Activated T-helper 9 cell treated with anti-CD3 and anti-CD28 coated beads, Interleukin-2, amount 50 U/mL, for 16 hours (primary cell): Measurements from ENCODE around the gene IGFLR1.
A peak's percentile ranks its signal among the peaks of the same experiment; 100 is the strongest.

Source experiments
- DNase-seq: peaks from one replicate; pipeline ENCODE4 v3.0.0-alpha.2; 2020; ENCODE audit warnings: low read depth

Gene IGFLR1, protein sequence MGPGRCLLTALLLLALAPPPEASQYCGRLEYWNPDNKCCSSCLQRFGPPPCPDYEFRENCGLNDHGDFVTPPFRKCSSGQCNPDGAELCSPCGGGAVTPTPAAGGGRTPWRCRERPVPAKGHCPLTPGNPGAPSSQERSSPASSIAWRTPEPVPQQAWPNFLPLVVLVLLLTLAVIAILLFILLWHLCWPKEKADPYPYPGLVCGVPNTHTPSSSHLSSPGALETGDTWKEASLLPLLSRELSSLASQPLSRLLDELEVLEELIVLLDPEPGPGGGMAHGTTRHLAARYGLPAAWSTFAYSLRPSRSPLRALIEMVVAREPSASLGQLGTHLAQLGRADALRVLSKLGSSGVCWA

DNA sequence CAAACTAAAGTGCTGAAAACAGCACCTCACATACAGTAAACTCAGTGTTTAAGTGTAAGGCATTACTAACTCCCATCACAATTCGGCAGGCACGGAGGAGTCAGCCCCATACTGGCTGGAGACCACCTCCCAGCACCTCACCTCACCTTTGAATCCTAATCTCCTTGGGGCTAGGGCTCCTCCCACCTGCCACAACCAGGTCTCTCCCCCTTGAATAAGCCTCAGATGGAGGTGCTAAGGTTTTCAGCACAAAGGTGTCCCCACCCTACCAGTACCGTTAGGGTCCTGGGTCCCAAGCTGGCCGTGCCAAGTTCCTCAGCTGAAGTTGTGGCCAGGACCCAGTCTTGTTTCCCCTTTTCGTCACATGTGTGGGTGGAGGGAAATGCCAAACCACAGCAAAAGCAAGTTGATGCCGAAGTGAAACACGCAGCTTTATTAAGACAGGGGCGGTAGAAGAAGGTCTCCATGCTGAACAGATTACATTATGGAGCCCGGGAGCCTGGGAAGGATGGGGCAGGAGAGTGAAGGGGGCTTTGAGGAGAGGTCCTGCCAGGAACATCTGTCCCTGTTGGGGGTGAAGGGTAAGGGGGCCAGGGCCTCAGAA is at the start of gene IGFLR1:
Gene IGFLR1 (minus strand): TSS at position 332 of the 604 bp plus-strand sequence. CDS start 1,272 bp downstream, outside the sequence.
- peak; percentile 59 for DNase-seq

DNA sequence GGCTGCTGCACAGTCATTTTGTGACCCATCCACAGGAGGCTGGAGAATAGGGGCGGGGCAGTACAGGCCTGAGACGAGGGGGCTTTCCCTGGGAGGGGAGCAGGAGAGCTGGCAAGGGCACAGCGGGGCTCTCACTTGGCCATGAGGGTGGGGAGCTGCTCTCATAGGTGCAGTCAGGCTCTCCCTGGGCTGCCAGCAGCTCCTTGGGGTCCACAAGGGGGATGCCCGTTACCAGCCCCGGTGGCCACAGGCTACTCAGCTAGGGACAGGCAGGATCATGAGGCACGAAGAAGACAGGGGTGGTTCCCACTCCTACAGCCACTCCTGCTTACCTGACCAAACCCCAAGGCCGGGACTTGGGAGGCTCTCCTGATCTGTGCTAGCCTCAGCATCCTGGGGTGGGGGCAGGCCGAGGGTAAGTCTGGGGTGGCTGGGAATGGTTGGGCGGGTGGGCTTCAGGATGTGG is 49.6 kb upstream of the IGFLR1 start:
- DNase-seq, result no peak

DNA sequence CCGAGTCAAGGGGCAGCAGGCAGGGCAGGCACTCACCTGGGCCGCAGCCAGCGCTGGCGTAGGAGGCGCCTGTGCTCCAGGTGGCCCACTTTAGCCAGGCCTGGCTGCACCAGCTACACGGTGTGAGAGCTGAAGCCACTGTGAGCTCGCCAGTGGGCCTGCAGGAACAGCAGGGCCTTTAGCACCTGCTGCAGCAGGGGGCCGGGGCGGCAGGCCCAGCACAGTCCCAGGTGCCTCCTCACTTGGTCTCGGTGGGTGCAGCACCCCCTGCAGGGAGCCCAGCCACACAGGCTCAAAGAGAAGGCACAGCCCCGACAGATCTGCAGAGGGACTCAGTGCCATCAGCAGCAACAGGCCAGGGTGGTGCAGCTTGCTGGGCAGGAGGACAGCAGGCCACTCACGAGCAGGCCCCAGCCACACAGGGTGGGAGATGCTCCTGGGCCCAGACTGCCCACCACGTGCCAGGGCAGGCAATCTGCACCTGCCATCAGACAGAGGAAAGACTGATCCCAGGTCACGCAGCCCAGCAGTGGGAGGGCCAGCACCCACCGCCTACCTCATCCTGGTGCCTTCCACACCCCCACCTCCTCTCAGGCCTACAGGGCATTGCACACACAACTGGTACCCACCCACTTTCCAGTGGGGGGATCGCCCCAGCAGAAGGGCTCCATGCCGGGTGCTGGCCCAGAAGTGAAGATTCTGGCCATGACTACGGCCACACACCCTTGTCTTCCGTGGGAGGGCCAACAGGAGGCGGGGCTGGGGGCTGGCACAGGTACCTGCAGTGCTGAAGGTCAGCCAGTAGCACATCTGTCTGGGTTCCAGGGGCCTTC is 48.9 kb upstream of the IGFLR1 start:
- DNase-seq, result no peak

DNA sequence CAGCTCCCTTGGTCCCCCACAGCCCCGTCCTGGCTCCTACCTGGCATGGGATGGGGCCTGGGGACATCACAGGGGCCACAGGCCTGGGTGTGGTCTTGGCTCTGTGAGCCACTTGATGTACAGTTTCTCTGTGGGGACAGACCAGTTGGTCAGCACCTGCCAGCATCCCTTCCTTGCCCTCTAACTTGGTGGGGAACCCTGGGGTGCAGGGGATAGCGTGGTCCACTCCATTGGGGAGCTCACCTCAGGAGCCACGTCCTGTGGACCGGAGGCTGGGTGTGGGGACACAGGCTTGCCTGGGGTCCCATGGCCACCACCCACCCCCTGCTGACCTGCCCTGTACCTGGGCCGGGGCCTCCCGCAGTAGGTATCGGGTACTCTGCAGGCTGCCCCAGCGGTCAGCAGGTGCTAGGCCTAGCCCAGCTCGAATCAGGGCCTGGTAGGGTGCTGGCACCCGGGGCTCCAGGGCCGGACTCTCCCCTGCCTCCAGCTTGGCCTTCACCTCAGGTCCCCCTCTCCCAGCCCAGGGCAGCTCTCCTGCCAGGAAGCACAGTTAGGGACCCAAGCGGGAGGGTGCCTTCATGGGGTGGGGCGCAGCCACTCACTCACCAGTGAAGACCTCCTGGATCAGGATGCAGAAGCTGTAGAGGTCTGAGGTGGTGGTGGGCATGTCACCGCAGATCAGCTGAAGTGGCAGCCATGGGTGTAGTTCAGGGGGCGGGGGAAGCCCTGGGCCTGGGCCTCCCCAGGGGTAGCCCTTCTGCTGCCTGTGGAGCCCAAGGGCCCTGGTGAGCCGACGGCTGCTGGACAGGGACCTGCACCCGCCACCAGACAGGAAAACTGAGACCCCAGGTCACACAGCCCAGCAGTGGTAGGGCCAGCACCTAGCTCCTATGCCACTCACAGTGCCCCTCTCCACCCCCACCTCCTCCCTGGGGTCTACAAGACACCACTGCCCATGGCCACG is 48.0 kb upstream of the IGFLR1 start:
- no peak for DNase-seq

DNA sequence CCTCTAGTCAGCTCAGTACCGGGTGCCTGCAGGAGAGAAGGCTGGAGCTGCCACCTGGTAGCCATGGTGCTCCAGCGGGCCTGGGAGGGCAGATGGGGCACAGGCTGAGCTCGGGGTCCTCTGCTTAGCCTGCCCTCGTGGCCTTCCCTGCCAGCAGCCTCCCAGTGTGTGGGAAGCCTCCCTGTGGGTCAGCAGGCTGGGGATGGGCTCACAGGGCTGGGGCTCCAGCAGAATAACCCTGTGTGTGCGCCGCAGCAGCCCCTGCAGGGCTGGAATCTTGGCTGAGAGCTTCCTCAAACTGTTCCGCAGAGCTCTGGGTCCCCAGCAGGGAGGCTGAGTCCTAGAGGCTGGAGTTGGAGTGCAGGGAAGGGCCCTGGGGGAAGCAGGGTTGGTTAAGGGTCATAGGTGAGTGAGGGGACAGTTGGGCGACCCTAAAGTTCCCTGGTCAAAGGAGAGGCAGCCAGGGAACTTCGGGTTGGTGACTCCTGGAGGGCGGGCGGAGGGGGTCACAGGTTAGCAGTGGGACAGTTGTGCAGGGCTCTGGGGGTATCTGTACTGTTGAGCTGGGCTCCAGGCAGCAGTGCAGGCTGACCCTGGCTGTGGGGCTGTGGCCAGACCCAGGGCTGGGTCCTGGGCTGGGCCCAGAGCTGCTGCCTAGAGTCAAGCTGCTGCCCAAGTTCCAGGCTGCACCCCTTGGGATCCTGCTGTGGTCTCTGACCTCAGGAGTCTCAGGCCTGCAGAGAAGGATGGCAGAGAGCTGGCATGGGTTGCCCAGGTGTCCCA is 47.1 kb upstream of the IGFLR1 start:
- no peak for DNase-seq

DNA sequence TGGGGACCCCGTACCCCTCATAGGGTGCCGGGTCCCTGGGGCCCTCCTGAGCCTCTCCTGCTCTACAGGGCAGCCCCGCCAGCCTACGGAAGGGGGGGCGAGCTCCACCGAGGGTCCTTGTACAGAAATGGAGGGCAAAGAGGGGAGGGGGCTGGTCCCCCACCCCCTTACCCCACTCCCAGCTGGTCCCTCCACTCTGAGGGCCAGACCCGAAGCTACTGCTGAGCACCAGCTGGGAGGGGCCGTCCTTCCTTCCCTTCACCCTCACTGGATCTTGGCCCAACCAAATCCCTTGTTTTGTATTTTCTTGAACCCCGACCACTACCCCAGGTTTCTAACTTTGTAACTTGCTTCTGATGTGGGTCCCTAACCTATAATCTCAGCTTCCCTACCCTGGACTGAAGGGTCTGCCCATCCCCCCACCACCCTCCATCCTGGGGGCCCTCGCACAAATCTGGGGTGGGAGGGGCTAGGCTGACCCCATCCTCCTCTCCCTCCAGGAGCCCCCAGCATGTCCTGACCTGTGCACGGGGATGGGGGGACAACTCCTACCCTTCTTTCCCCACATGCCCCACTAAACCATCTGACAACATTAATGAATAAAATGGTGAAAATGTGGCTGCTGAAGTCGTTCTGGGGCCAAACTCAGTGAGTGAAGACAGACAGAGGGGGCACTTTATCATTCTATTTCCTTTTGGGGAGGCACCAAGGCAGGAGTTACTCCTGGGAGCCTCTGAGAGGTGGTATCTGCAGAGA is 46.1 kb upstream of the IGFLR1 start:
- no peak for DNase-seq

DNA sequence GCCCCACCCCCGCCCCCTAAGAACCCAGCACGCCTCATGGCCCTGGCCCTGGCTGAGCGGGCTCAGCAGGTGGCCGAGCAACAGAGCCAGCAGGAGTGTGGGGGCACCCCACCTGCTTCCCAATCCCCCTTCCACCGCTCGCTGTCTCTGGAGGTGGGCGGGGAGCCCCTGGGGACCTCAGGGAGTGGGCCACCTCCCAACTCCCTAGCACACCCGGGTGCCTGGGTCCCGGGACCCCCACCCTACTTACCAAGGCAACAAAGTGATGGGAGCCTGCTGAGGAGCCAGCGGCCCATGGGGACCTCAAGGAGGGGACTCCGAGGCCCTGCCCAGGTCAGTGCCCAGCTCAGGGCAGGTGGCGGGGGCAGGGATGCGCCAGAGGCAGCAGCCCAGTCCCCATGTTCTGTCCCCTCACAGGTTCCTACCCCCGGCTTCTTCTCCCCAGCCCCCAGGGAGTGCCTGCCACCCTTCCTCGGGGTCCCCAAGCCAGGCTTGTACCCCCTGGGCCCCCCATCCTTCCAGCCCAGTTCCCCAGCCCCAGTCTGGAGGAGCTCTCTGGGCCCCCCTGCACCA is 45.1 kb upstream of the IGFLR1 start:
- no peak for DNase-seq

DNA sequence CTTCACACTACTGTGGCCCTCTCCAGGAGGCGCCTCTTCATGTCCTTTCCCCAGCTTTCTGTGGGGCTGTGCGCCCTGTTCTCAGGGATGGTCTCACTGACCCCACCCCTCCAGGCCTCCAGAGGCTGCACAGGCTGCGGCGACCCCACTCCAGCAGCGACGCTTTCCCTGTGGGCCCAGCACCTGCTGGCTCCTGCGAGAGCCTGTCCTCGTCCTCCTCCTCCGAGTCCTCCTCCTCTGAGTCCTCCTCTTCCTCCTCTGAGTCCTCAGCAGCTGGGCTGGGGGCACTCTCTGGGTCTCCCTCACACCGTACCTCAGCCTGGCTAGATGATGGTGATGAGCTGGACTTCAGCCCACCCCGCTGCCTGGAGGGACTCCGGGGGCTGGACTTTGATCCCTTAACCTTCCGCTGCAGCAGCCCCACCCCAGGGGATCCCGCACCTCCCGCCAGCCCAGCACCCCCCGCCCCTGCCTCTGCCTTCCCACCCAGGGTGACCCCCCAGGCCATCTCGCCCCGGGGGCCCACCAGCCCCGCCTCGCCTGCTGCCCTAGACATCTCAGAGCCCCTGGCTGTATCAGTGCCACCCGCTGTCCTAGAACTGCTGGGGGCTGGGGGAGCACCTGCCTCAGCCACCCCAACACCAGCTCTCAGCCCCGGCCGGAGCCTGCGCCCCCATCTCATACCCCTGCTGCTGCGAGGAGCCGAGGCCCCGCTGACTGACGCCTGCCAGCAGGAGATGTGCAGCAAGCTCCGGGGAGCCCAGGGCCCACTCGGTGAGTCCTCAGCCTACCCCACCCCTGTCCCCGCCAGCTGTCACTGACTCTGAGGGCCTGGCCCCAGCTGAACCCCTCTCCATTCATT is 44.3 kb upstream of the IGFLR1 start:
- no peak for DNase-seq

DNA sequence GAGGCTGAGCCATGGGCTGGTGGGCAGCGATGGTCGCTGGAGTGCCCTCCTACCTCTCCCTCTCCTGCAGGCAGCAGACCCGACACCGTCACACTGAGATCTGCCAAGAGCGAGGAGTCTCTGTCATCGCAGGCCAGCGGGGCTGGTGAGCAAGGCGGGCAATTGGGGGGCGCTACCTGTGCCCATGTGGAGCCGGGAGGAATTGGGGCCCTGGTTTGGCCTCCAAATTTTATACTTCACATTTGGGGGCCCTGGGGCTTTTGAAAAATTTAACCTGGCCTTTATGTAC is 43.0 kb upstream of the IGFLR1 start:
- DNase-seq, result no peak

DNA sequence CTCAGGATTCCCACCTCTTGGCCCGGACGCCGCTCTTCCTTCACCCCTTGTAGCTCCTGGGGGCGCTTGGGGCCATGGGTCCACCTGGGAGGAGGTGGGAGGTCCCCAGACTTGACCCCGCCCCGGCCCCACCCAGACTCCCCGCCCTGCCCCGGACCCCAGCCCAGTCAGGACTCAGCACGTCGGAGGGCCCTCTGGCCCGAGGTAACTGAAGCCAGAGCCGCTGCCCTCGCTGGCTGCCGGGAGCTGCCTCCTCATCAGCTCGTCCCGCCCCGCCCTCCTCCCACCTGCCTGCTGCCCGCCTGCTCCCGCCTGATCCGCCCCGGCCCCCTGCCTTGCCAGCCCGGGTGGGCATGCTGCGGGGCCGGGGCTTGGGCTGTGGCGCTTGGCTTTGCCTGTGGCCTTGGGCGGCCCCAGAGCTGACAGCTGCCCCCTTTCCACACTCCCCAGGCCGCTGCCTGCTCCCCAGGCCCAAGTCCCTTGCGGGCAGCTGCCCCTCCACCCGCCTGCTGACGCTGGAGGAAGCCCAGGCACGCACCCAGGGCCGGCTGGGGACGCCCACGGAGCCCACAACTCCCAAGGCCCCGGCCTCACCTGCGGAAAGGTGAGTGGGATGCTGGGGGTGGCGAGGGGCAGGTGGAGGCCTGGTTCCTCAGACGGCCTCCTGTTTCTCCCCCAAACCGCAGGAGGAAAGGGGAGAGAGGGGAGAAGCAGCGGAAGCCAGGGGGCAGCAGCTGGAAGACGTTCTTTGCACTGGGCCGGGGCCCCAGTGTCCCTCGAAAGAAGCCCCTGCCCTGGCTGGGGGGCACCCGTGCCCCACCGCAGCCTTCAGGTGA is 42.5 kb upstream of the IGFLR1 start:
- no peak for DNase-seq

DNA sequence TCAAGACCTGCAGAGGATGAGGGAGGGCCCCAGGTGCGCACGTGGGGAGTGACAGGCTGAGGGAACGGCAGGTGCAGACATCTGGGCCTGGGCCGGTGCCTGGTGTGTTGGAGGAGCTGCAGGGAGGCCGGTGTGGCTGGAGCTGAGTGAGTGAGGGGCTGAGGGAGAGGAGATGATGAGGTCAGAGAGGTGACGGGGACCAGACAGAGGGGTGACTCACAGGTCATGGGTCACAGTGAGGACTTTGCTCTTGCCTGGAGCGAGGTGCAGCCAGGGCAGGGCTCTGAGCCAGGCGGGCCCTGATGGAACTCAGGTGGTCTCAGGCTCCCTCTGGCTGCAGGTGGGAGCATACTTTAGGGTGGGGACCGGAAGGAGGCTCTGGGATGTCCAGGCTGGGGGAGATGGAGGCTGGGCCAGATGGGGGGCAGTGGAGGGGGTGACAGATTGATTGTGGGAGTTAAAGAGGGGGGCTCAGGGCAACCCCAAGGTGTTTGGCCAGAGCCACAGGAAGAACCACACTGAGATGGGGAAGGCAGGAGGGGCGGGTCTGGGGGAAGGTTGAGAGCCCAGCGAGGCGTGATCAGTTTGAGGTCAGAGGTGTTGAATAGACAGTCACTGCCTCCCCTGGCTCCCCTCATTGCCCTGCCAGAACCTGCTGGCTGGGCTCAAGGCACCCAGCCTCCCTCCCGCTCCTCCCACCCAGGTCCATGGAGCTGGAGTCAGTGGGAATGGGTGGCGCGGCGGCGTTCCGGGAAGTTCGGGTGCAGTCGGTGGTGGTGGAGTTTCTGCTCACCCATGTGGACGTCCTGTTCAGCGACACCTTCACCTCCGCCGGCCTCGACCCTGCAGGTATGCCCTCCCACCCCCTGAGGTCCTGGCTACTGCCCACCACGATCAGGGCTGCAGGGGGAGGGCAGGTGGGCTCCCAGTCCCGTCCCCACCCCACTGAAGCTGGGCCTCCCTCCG is 41.5 kb upstream of the IGFLR1 start:
- DNase-seq, result no peak

DNA sequence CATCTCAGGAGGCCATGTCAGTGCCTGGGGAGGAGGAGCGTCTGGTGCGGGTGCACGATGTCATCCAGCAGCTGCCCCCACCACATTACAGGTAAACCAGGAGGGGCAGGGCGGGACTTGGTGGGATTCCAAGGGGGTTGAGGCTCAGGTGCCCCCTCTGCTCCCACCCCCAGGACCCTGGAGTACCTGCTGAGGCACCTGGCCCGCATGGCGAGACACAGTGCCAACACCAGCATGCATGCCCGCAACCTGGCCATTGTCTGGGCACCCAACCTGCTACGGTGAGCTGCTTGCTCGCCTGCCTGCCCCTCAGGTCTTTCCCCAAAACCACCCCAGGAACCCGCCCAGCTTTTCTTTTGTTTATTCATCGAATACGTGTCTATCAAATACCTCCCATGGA is 40.3 kb upstream of the IGFLR1 start:
- no peak for DNase-seq

DNA sequence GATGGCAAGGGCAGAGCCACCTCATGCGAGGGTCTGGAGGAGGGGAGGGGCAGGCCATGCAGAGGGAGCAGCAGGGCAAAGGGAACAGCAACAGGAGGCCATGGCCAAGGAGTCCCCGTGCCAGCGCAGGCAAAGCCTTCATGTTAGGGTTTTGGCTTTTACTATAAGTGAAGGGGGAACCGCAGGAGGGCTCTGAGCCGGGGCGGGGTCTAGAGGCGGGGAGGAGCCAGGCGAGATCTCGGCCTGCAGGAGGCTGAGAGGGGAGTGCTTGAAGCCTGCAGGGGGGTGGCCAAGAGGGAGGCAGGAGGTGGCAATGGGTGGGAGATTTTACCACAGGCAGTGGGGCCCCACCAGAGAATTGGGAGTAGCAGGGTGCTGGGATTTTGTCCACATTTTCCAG is 39.4 kb upstream of the IGFLR1 start:
- no peak for DNase-seq

DNA sequence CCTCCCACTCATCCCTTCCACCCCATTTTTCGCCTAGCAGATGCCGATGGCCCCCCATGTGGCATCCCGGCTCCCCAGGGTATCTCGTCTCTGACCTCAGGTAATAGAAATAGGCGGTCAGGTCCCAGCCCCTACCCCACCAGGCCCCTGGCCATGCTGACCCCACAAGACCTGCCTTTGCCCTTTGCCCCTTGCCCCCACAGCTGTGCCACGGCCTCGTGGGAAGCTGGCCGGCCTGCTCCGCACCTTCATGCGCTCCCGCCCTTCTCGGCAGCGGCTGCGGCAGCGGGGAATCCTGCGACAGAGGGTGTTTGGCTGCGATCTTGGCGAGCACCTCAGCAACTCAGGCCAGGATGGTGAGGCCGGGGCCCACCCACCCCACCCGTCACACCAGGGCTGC is 38.5 kb upstream of the IGFLR1 start:
- DNase-seq, result no peak

DNA sequence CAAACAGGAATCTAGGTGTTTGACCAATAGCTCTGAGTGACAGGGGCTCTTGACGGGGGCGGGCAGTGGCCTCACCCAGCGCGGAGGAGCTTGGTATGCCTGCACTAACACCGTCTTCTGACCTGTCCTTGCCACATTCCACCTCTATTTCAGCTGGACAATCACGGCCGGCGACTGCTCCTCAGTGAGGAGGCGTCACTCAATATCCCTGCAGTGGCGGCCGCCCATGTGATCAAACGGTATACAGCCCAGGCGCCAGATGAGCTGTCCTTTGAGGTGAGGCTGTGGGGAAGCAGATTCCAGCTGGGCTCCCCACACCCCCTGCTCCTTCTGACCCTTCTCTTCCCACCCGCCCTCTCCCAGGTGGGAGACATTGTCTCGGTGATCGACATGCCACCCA is 37.8 kb upstream of the IGFLR1 start:
- no peak for DNase-seq

DNA sequence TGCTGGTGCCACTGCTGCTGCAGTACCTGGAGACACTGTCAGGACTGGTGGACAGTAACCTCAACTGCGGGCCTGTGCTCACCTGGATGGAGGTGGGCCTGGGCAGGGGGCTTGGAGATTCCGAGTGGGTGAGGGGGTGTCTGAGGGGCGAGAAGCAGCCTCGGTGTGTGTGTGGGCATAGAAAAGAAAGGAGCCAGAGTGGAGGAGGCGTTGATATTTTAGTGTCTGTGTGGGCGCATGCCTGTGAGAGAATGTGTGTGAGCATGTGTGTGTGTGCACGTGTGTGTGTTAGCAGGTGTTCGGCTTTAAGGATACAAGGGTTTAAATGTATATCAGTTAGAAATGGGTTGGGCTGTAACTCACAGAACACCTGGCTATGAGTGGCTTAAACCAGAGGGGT is 36.8 kb upstream of the IGFLR1 start:
- no peak for DNase-seq

DNA sequence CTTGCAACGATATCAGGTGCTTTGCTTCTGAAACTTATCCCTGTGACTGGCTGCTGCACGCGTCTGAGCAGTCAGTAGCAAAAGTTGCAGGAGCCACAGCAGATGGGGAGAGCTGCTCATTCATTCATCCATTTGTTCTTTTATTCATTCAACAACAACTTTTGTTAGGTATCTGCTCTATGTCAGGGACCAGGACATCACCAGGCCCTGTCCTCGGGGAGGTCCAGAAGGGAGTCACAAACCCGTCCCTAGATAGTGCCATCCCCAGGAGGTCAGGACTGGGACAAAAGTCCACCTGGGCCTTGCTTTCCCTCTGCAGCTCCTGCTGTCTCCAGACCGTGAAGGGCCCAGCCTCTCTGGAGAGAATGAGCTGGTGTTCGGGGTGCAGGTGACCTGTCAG is 35.7 kb upstream of the IGFLR1 start:
- DNase-seq, result no peak
